ENCODE results near the gene FTH1.

DNA sequence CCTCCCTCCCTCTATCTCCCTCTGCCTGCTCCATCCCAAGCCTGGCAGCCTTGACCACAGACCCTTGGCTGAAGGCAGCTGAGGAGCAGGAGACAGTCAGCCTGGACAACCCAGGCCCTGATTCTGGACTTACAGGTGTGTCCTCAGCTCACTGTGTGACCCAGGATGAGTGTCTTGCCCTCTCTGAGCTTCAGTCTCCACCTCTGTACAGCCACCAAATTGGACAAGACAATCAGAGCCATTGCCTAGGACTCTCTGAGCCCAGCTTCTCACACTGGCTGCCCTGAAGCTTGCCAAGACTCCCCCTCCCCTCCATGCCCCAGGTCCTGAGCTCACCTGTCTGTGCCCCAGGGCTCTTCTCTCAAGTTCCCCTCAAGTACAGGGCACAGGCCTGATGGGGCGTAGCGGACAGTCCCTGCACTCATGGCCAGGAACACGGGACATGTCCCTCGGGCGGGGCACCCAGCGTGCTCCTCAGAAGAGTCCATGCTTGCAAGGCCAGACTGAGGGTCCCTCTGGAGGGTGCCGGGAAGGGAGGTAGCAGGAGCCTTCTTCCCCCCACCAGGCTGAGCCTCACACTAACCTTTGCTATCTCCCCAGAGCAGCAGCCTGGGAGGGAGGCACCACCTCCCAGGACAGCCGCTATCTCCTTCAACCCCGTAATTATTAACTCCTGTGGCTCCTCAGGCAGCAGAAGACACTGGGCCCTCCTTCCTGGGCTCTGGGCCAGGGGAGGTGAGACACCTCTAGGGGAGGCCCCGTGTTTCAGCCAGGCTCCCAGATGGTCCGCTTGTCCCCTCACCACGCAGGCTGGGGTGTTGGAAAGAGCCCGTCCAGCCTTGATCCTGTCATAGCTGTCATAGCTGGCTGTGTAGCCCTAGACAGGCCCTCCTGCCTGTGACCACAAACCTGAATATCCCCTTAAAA, 47.5 kb downstream of the FTH1 start:
- TF ChIP-seq, protein P1, sequence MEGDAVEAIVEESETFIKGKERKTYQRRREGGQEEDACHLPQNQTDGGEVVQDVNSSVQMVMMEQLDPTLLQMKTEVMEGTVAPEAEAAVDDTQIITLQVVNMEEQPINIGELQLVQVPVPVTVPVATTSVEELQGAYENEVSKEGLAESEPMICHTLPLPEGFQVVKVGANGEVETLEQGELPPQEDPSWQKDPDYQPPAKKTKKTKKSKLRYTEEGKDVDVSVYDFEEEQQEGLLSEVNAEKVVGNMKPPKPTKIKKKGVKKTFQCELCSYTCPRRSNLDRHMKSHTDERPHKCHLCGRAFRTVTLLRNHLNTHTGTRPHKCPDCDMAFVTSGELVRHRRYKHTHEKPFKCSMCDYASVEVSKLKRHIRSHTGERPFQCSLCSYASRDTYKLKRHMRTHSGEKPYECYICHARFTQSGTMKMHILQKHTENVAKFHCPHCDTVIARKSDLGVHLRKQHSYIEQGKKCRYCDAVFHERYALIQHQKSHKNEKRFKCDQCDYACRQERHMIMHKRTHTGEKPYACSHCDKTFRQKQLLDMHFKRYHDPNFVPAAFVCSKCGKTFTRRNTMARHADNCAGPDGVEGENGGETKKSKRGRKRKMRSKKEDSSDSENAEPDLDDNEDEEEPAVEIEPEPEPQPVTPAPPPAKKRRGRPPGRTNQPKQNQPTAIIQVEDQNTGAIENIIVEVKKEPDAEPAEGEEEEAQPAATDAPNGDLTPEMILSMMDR (IDR thresholded peaks at IDR 0.05) = no peak
- no peak for TF ChIP-seq POLR2A (IDR thresholded peaks at IDR 0.05)

Data from Peyer's patch (tissue), 4 donors.